Hepatocyte (in vitro differentiated cells): ENCODE data around the gene ACOXL. TPM values are rescaled to one million over a fixed set of nuclear protein-coding genes. Genes with fewer than 3 reads are reported as not detected.

ENCODE experiments used
- DNase-seq: peaks from one replicate; pipeline ENCODE4 v3.0.0-alpha.2; 2016; ENCODE audit warnings: low spot score
- H2AFZ ChIP-seq: fragments of 200-600 bp; sonication (generic); 2 replicates; pipeline ENCODE4 v1.6.0; 2016; ENCODE audit warnings: antibody characterized with exemption, mild to moderate bottlenecking
- H3K27ac ChIP-seq: fragments of 200-600 bp; sonication (generic); 2 replicates; pipeline ENCODE4 v1.5.1; 2016; ENCODE audit warnings: mild to moderate bottlenecking
- H3K27me3 ChIP-seq: fragments of 200-600 bp; sonication (generic); 2 replicates; pipeline ENCODE4 v1.6.1; 2016
- H3K36me3 ChIP-seq: fragments of 200-600 bp; sonication (generic); replicated peaks from 2 replicates; pipeline ENCODE4 v1.5.1; 2016; ENCODE audit warnings: low read depth; ENCODE audit not compliant: insufficient read depth
- H3K4me1 ChIP-seq: fragments of 200-600 bp; sonication (generic); 2 replicates; pipeline ENCODE4 v1.5.1; 2016; ENCODE audit warnings: mild to moderate bottlenecking, moderate library complexity; ENCODE audit not compliant: insufficient read depth
- H3K4me2 ChIP-seq: fragments of 200-600 bp; sonication (generic); 2 replicates; pipeline ENCODE4 v1.6.0; 2016
- H3K4me3 ChIP-seq: fragments of 200-600 bp; sonication (generic); 2 replicates; pipeline ENCODE4 v1.5.1; 2016; ENCODE audit warnings: mild to moderate bottlenecking
- H3K79me2 ChIP-seq: fragments of 200-600 bp; sonication (generic); 2 replicates; pipeline ENCODE4 v1.6.0; 2017; ENCODE audit warnings: mild to moderate bottlenecking
- H3K9me2 ChIP-seq: fragments of 200-600 bp; sonication (generic); replicated peaks from 2 replicates; pipeline ENCODE4 v1.6.0; 2017; ENCODE audit warnings: mild to moderate bottlenecking; ENCODE audit not compliant: insufficient read depth
- H3K9me3 ChIP-seq: fragments of 200-600 bp; sonication (generic); 2 replicates; pipeline ENCODE4 v1.5.1; 2016; ENCODE audit warnings: low read depth, mild to moderate bottlenecking
- H4K20me1 ChIP-seq: fragments of 200-600 bp; sonication (generic); 2 replicates; pipeline ENCODE4 v1.6.0; 2016; ENCODE audit warnings: mild to moderate bottlenecking; ENCODE audit not compliant: insufficient read depth, poor library complexity, severe bottlenecking
- CTCF ChIP-seq: fragments of 200-600 bp; sonication (generic); IDR thresholded peaks from 2 replicates; pipeline ENCODE4 v1.5.1; 2016; ENCODE audit warnings: antibody characterized with exemption, mild to moderate bottlenecking; ENCODE audit not compliant: poor library complexity
- EZH2 ChIP-seq: fragments of 200-600 bp; sonication (generic); IDR thresholded peaks from 2 replicates; pipeline ENCODE4 v1.6.1; 2016; ENCODE audit warnings: antibody characterized with exemption, mild to moderate bottlenecking, borderline replicate concordance
- EZH2phosphoT487 ChIP-seq: fragments of 200-600 bp; sonication (generic); IDR thresholded peaks from one replicate; pipeline ENCODE4 v1.6.1; 2018; ENCODE audit warnings: antibody characterized with exemption, mild to moderate bottlenecking, low read depth, moderate library complexity; ENCODE audit not compliant: unreplicated experiment, severe bottlenecking
- WGBS: methylation state at CpG from one replicate; pipeline ENCODE4 v1.1.6; 2016; ENCODE audit warnings: low lambda C conversion rate; ENCODE audit errors: missing lambda C conversion rate; 5-methylcytosine and 5-hydroxymethylcytosine counted together
- polyA plus RNA-seq: library from polyadenylated mRNA; unstranded; fragments of >200 nt; fragmentation: Nextera tagmentation; extraction: Ambion mirVana; gene quantifications from 2 replicates; pipeline ENCODE4 v1.2.1, GENCODE V29; 2016
- total RNA-seq: library from RNA; depleted of rRNA; stranded (reverse); fragments of >200 nt; gene quantifications from 2 replicates; pipeline ENCODE4 v1.2.3, GENCODE V29; 2014

The ACOXL gene
- total and polyA plus RNA-seq, 2 experiments from 2014 or later = 0.23 to 1.1 TPM

GRCh38 chr2:111062417-111062816 lies 330.0 kb downstream of the ACOXL start:
- DNase-seq = no peak
- no peak overlapping the region for H3K27ac ChIP-seq
- H3K79me2 ChIP-seq = no peaks in the 10 kb centered on the region
- no peaks in the 10 kb centered on the region for H3K9me2 ChIP-seq
- no peaks in the 10 kb centered on the region for H3K9me3 ChIP-seq
- no peaks in the 10 kb centered on the region for H3K27me3 ChIP-seq
- WGBS = 83% methylated on average over 2 of the region's 2 CpGs
- H2AFZ ChIP-seq = no peak overlapping the region
- no peak overlapping the region for H3K4me3 ChIP-seq
- no peaks in the 10 kb centered on the region for H4K20me1 ChIP-seq
- H3K36me3 ChIP-seq = no peaks in the 10 kb centered on the region
- no peak overlapping the region for H3K4me2 ChIP-seq
- TF ChIP-seq EZH2 (no peak), EZH2phosphoT487 (no peak), CTCF (no peak)
- H3K4me1 ChIP-seq = no peaks in the 10 kb centered on the region

- TF ChIP-seq CTCF (no peak), EZH2 (no peak), EZH2phosphoT487 (no peak)
- Histone ChIP-seq H3K4me2 (no peak overlapping the region), H3K27ac (no peak overlapping the region), H4K20me1 (no peaks in the 10 kb centered on the region), H3K27me3 (no peaks in the 10 kb centered on the region), H3K79me2 (no peaks in the 10 kb centered on the region), H2AFZ (no peak overlapping the region), H3K4me3 (no peak overlapping the region), H3K36me3 (no peaks in the 10 kb centered on the region), H3K9me3 (no peaks in the 10 kb centered on the region), H3K4me1 (no peaks in the 10 kb centered on the region), H3K9me2 (no peaks in the 10 kb centered on the region)
- DNase-seq = no peak
- 92% methylated on average over 2 of the region's 2 CpGs for WGBS
Measured at GRCh38 chr2:111066062-111066593, 333.8 kb downstream of the ACOXL start.

- no peak overlapping the region for H3K27ac ChIP-seq
- 56% methylated on average over 4 of the region's 4 CpGs for WGBS
- no peaks in the 10 kb centered on the region for H4K20me1 ChIP-seq
- no peak overlapping the region for H3K4me2 ChIP-seq
- no peaks in the 10 kb centered on the region for H3K27me3 ChIP-seq
- H3K4me1 ChIP-seq = no peaks in the 10 kb centered on the region
- H3K4me3 ChIP-seq = no peak overlapping the region
- H3K79me2 ChIP-seq = no peaks in the 10 kb centered on the region
- no peaks in the 10 kb centered on the region for H3K36me3 ChIP-seq
- peaks cover under 1% of the 10 kb centered on the region for H3K9me3 ChIP-seq
- TF ChIP-seq CTCF = no peak
- TF ChIP-seq EZH2 = no peak
- no peak for TF ChIP-seq EZH2phosphoT487
- no peaks in the 10 kb centered on the region for H3K9me2 ChIP-seq
- DNase-seq = peak; percentile 59
- no peak overlapping the region for H2AFZ ChIP-seq
Measured at GRCh38 chr2:111068435-111069058, 336.2 kb downstream of the ACOXL start.
